ENCODE data around the gene KCNA2.

KCNA2 gene

DNA sequence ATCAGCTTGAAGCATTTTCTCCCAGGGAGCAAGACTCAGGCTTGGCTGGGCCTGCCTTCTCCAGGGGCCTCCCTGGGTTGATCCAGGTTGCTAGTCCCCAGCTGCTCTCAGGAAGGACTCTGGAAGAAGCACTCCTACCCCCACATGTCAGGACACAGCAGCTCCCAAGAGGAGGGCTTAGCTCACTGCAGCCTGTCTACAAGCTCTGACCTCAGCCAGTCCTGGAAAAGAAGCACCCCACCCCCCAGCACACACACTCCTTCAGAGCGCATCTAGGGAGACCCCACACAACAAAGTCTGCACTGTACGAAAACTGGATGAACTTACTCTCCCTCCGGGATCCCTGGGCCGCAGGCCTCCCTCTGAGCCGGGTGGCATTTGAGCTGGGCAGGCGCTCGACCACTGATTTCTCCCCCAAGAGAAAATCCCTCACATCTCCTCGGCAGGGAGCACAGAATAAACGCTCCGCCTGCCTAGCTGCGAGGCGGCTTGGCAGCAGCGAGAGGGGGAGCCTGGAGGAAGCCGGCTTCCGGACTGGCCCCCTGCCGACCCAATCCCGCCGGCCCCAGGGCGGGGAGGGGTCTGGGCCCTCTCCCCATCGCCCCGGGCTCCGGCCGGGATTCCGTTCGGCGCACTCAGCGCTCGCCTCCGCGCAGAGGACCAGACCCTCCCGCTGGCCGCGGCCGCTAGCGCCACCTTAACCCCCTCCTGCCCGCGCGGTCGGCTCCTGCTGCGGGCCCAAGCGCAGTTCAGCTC is at the start of gene KCNA2:
Gene KCNA2, minus strand, starts transcription at position 458 of the 756 bp plus-strand sequence. CDS start 1,576 bp downstream, outside the sequence.
- DNase-seq, result no peak

DNA sequence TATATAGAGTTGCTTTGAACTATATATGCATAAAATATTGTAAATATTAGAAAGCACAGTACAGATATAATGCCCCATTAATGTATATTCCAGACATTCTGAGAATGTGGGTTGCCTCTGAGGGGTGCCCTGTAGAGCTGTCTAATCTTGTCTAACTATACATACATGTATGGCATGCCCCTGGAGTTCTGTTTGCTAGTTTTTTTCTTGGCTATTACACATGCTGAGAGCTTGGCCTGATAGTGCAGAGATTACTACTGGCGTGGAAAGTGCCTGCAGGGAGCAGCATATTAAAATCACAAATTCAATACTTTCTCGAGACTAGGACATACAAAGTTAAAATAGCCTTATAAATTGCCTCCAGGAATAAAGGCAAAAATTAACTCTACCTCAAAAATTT is 44.5 kb upstream of the KCNA2 start:
- DNase-seq, result no peak

DNA sequence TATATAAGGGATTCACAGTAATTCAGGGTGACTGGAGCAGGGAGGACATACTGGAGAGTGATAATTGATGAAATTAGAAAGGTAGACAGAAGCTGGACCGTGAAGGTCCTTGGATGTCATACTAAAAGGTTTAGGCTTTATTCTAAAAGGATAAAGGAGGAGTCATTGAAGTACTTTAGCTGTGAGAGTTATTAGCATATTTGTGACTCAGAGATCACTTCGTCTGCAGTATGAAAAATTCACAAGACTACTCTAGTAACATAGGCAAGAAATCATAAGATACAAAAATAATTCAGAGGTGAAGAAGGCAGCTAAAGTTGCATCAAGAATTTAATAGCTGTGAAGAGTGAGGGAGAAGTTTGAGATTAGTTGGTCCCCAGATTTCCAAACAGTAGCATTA is 42.3 kb upstream of the KCNA2 start:
- no peak for DNase-seq

DNA sequence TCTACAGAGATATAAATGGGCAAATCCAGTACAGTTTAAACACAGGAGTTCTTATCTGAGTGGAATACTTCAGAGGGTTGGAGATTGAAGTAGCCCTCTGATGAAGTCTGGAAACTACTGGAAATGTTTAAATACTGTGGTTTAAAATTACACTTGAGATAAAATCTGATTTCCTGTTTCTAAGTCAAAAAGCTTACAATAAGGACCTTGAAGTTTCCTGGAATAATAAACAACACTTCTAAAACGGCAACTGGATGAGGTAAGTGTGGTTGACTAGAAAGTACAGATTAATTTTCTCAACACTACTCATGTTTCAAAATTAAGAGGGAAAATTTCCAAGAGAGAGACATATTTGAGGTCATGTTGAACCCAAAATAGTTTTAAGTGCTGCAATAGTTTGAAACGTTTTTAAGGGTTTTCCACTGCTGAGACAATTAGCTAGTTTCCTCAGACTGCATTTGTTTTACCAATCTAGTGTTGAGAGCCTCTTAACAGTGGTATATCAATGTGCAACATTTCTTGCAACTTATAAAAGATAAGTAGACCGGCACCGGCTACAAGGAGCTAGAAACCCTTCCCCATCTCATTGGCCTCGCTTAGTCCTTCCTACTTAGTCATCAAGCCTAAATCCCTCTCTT is 41.2 kb upstream of the KCNA2 start:
- DNase-seq, result no peak

DNA sequence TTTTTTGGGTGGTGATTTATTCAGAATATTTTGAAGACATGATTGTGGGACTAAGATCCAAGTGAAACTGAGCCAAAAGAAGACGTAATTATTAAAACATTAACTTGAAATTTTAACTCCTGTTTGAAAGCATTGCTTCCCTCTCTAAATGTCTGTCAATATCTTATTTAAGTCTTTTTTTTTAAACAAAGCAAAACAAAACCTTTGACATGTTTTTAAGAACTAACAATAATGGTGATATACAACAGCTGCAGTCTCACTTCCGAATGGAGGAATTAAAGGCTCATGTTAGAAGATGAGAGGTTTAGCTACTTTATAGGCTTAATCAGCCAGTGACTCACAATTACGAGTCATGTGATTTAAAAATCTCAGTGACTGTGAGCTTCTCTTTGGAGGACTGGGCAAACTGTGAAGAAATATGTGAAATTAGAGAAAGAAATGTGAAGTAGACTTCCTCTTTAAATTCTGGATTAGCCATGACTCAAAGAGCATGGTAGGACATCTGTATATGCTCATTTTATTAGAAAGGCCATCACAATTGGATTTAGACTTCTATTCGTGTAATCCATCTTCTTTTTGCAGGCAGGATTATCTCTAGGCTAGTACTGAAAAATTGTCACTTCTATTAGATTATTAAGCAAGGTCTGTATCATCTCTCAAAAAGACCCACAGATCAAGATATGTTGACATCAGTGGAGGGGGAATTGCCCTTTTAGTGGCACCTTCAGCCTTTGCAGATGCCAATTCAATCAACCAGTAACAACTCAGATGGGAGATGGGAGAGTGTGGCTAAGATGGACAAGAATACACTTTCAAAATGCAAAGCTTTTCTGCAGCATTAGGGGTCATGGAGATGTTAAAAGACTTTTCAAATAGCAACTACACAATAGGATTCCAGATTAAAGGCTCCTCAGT is 39.9 kb upstream of the KCNA2 start:
- DNase-seq, result no peak

DNA sequence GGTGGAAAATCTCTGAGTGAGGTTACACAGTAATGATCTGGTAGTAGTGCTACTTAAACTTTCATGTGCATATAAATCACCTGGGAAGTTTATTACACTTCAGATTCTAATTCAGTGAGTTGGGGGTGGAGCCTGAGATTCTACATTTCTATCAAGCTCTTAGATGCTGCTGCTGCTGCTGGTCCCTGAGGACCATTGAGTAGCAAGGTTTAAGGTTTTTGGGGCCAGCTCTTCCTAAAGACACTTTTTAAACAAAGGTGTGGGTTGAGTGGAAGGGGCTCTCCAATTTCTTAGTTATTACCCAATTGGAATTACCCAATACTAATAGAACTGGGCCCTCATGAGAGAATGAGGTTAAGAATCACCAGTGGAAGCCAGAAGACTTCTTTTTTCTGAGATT is 39.1 kb upstream of the KCNA2 start:
- no peak for DNase-seq

DNA sequence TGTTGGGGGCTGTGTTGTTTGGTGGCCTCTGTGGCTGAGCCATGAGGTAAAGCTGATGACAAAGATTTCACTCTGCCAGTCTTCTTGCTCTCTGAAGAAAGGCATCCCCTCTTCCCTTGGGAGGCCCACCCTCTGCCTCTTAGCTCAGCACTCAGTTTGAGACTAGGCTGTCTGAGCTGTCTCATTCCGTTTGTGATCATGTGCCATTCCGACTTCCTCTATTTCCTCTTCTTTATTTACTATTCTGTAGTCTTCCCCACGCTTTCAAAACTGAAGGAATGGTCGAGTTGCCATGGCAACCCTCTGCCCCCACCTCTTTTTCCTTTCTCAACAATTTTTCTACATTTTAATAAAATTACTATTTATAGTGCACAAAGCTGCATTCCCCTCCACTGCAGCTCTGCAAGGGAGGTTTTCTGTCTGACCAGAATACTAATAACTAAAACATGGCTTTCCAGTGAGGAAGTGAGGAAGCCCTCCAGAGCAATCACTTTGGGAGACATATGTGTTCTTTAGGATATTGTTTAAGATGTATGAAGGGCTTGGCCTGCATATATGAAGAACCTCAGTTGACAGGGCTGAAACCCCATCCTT is 37.8 kb upstream of the KCNA2 start:
- DNase-seq, result no peak

DNA sequence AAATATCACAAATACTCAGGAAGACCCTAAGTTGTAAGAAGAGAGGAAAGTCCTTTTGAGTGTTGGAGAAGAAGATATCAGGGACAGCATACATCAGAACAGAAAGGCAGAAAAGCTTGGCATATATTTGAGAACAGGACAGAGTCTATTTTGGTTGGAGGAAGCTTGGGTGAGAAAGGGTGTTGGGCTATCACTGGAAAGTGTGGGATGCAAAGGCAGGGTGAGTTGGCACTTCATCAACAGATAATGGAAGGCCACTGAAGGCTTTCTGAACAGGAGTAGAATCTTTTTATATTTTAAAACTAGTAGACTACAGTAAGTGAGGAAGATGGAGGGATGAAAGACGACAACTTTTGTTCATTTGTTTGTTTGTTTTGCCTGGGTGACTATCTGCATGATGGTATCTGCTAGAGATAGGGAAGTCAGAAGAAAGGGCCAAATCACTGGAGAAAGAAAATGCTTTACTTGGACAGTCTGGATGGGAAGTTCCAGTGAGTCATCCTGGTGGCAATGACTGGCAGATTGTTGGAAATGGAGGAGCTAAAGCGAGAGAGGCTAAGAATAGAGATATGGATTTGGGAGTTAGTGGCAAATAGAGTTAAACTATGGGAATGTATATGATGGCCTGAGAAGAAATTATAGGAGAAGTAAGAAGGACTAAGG is 33.7 kb upstream of the KCNA2 start:
- DNase-seq, result no peak

DNA sequence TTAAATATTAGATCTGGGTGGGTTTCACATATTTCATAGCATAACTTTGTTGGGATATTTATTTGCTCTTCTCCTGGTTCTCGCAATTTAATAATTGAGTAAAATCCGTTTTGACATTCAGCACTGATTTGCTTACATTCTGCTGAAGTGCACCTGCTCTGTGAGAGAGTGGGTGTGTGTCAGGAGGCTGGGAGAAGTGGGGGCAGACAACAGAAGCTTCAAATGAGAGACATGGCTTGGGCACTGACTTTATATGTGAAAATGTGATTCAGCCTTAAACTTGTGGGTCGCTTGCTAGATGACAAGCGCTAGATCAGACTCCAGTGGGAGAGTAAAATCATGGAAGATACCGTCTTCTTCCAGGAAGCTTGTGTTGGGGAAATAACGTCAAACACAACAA is 32.4 kb upstream of the KCNA2 start:
- no peak for DNase-seq

DNA sequence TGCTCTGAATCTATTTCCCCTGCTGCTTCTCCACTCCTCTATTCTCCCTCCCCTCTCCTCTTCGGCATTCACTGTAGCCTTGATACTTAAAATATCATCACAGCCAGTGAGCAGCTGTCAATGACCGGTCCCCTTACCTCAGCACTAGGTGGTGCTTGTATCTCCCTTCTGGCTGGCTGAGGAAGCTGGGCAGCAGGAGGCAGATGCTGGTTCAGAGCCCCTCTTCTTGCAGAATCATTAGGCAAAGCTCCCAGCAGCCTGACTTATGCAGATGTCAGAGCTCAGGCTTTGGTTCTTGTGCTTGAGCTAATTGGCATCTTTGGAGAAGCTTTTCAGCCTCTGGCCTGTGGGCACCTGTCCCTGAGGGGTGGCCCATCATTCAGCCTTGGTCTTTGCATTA is 31.9 kb upstream of the KCNA2 start:
- DNase-seq, result no peak

DNA sequence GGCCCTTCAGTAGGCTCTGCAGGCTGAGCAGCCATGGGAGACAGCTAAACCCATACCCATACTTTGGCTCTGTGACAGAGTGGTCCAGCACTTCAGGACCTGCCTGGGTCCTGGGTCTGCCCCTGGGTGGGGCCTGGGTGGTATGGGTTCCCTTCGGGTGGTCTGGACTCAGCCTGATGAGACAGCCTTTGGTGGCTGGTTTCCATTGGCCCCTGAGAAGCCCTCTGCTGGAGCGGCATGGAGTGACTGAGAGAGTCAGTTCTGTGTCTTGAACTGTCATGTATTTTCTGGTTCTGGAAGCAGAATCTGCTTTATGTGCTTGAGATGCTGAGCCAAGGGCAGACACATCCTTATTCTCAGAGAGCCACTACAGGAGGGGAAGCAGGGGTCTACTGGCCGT is 31.3 kb upstream of the KCNA2 start:
- DNase-seq, result no peak

DNA sequence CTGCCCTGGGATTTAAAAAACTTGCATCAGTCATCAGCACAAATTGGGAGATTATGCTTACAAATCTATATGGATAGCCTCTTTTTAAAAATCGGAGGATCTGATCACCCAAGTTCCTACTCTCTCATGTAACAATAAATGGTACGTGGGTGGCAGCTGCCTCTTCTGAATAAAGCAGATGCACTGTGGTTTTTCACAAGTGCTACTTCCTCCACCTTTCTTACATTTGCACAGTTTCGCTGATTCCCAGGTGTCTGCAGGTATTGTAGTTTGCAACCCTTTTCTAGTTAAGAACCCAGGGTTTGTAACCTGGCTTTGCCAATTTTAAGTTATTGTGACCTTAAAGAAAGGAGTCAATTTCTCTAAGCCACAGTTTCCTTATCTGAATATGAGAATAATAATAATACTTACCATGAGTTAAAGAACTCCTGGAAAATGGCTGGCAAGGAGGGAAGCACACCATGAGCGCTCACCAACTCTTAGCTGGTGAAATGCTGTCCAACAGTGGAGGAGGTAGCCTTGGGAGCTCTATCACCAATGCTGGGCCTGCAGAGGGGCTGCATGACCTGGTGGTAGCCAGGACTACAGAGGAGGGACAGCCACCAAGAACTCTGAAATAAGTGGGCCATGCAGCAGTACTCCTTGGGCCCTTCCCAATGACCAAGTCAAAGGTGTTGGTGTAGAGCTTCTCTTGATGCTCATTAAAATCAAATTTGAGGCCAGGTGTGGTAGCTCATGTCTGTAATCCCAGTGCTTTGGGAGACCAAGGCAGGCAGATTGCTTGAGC is 30.2 kb upstream of the KCNA2 start:
- no peak for DNase-seq

DNA sequence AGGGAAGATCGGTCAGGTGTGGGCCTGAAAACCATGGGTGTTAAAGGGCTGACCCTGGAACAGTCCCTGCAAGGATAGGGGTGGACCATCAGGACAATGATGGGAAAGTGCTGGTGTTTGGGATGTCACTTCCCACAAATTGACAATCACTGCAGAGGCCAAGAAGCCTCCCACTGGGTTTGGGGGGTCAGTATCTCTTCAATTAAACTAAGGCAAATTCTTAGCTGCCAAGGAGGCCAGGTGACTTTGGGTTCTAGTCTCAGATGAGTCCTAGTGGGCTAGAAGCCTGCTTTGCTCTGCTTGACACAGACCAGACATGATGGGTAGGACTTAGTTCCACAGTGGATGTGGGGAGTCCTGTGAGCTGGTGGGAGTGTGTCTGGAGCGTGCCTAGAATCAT is 29.3 kb upstream of the KCNA2 start:
- DNase-seq, result no peak

DNA sequence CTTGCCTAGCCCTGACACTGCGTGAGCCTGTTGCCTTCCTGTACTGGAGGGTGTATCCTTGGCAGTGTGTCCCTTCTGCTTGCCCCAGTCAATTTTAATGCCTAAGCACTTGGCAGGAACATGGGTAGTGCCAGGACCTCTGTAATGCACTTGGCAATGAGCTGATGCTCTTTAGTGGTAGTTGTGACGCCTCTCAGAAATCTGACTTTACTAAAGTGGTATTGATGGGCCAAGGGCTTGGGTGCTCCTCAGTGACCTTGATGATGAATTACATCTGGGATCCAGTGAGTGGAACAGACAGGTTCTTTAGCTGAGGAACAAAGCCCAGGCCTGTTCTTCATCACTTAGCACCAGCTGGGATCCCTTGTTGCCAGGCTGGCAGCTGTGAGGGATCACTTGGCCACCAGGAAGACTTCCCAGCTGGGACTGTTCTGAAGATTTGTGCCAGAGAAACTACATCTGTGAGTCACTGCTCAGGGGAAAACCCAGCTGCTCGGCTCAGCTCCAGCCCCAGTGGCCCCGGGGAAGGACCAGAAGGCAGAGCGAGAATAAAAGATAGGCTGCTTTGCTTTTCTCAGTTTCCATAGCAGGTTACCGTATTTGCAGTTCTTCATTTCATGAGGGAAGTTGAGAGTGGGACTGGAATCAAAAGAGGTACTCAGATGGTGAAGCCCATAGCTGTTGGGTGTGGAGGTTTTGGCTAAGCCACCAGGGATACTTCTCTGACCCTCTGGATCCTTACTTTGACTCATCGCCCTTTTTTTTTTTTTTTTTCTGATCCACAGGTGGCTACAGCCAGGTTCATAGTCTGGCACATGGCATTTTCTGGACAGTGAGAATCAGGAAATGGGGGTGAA is 28.5 kb upstream of the KCNA2 start:
- DNase-seq, result peak; percentile 81

DNA sequence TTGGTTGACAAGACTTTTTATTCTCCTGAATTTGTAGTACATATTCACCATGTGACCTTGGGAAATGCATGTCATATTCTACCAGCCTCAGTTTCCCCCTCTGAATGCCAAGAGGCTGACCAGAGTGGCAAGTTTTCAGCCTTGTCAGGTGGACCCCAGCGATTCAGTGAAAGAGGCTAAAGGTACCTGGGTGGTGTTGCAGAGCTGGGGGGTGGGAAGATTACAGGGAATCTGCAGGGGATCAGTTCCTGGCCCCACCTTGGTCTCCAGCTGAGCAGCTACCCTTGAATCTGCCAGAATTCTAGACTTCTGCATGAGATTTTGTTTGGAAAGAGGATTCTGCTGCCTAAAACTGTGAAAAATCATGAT is 27.9 kb upstream of the KCNA2 start:
- no peak for DNase-seq

DNA sequence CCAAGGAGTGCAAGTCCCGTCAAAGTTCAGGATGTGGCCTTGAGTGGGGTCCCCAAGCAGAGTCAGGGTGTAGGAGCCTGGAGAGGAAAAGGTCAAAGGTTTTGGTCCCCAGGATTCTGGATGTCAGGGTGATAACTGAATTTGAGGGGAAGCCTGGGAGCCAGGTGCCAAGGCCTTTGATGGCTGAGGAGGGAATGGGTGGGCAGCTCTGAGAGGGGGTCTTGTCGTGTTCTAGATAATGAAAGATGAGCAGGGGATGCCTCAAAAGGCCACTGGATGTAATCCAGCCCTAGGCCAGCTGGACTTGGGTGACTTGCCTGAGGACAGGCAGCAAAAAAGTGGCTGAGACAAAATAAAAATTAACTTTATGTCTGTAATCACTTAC is 27.5 kb upstream of the KCNA2 start:
- DNase-seq, result no peak

DNA sequence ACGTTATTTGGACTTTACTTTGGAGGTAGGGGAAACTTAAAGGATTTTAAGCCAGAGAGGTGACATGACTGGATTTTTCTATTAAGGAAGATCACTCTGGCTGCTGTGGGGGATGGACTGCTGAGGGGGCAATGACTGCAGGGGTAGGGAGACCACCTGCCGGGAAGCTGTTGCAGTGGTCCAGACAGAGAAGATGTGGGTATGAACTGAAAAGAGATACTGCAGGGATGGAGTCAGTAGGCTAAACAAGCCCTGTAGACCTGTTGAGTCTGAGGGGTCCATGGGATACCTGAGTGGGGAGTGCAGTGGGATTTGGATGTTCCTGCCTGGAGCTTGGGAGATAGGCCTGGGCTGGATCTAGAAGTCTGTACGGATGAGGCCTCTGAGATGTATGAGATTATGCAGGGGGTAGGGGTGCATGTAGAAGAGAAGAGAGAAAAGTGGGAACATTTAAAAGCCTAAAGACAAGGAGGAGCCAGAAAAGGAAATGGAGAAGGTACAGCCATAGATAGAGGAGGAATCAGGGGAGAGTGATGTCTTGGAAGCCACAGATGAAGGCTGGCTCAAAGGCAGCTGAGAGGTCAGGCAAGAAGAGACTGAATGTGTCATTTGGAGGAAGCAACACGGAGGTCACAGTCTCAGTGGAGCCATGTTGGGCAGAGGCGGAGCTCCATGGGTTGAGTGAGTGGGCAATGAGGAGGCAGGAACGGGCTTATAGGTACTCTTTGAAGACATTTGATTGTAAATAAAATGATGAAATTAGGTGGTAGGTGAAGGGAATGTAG is 25.9 kb upstream of the KCNA2 start:
- no peak for DNase-seq

DNA sequence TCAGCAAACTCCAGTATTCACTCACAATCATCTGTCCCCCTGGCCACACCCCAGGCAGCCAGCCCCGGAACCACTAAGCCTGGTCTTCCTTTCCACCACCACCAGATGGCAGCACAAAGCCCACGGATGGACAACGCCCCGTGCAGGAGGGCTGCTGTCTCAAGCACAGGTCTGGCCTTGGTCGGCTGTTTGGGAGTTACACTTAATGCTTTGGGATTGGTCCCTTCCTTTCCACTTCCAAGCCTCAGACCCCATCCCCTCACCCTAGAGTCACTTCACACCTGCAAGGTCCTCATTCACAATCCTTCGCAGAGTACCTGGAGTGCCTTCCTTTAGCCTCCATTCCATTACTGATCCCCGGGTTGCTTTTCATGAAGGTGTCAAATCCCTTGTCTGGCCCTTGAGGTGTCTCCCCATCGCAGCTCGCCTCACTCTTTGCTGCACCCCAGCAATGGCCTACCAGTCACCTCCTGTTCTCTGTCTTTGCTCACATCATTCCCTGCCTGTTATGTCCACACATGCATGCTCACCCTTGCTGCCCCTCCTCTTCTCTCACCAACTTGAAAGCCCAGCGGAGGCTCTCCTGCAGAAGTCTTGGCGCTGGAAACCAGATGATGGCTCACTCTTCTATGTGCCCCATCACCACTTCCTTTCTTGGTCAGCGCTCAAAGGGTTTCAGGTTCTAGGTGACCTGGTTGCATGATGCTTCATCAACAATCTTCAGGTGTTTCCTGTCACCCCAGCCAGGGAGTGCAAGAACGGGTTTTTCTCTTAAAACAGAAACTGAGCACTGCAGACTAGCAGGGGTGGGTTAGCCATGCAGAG is 24.9 kb upstream of the KCNA2 start:
- peak; percentile 91 for DNase-seq
